Esophagus muscularis mucosa (tissue), 4 donors: ENCODE results near the gene NUCB1. TPM values are rescaled to one million over a fixed set of nuclear protein-coding genes. Genes with fewer than 3 reads are reported as not detected.

Experiments
- DNase-seq: peaks from one replicate; pipeline ENCODE4 v3.0.0-alpha.2; 2017; ENCODE audit errors: extremely low spot score
- H3K27ac ChIP-seq, 4 donors: fragments of 200-600 bp; sonication (generic); replicated peaks in 1 of 4; 1 replicate in 3 of 4; 2 replicates in 1 of 4; pipeline ENCODE4 v1.5.1; 2016 to 2019; ENCODE audit warnings: mild to moderate bottlenecking in 1 of 4
- H3K27me3 ChIP-seq, 4 donors: fragments of 200-600 bp; sonication (generic); one replicate each; pipeline versions ENCODE4 v1.5.1 to v1.6.0; 2016 to 2019
- H3K36me3 ChIP-seq, 4 donors: fragments of 200-600 bp; sonication (generic); one replicate each; pipeline ENCODE4 v1.5.1; 2016 to 2019
- H3K4me1 ChIP-seq, 4 donors: fragments of 200-600 bp; sonication (generic); one replicate each; pipeline ENCODE4 v1.5.1; 2016 to 2019
- H3K4me3 ChIP-seq, 4 donors: fragments of 200-600 bp; sonication (generic); 1 replicate in 2 of 4; 2 replicates in 2 of 4; pipeline ENCODE4 v1.5.1; 2016 to 2019; ENCODE audit warnings: mild to moderate bottlenecking in 4 of 4, moderate library complexity in 1 of 4
- H3K9me3 ChIP-seq, 4 donors: fragments of 200-600 bp; sonication (generic); 1 replicate in 3 of 4; 2 replicates in 1 of 4; pipeline ENCODE4 v1.5.1; 2016 to 2019
- EP300 ChIP-seq: sonication (generic); formaldehyde crosslinking; IDR thresholded peaks from one replicate; pipeline ENCODE4 v1.6.1; 2017; ENCODE audit warnings: antibody characterized with exemption
- POLR2A ChIP-seq: fragments of 450-650 bp; IDR thresholded peaks from one replicate; pipeline ENCODE4 v1.6.1; 2017; ENCODE audit warnings: antibody characterized with exemption, moderate library complexity, mild to moderate bottlenecking, low read depth
- POLR2AphosphoS5 ChIP-seq, 2 donors: sonication (generic); formaldehyde crosslinking; IDR thresholded peaks; one replicate each; pipeline ENCODE4 v1.6.1; 2017; ENCODE audit warnings: antibody characterized with exemption in 2 of 2
- WGBS: methylation state at CpG from one replicate; pipeline ENCODE4 v1.1.5; 2018; 5-methylcytosine and 5-hydroxymethylcytosine counted together
- intact Hi-C: fragments of 100-400 bp; cut with DNase I; formaldehyde crosslinking; loops from one replicate; pipeline ENCODE4 v1.15.1; 2023
- total RNA-seq, 4 donors: library from RNA; depleted of rRNA; stranded (reverse); fragments of >200 nt; gene quantifications; one replicate each; pipeline versions ENCODE4 v1.1.0 to v1.2.1, GENCODE V29; 2016
- TF ChIP-seq, protein P1 (sequence below), 3 experiments: fragments of 200-600 bp in 2 of 3; fragments of 450-650 bp in 1 of 3; sonication (generic) in 2 of 3; IDR thresholded peaks; one replicate each; pipeline ENCODE4 v1.5.1; 2017 to 2019; ENCODE audit warnings: antibody characterized with exemption in 3 of 3, mild to moderate bottlenecking in 2 of 3, moderate library complexity in 1 of 3

NUCB1 gene
- total RNA-seq, 4 donors from 2014 or later: 179 to 356 (median 284) TPM

DNA sequence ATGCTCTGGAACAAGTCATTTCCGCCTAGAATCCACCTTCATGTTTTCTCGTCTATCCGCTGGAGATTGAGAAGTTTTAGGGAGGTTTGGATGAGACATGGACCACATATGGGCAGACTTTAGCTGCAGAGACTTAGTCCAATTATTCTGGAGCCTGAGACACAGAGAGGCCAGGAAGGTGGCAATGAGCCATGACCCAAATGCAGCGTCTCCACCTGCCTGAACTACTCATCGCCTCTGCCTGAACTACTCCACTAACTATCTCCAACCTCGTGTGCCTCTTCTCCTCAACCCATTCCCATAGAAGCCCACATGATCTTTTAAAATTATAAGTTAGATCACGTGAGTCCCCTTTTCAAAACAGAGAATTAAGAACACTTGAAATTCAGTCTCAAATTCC lies 37.3 kb upstream of the NUCB1 start:
- Histone ChIP-seq H3K4me3 (no peak overlapping the region), H3K36me3 (peaks cover 0 to 35% (median 15%) of the 10 kb centered on the region in 4 donors), H3K27ac (no peak overlapping the region), H3K4me1 (peaks cover 11 to 23% (median 15%) of the 10 kb centered on the region in 4 donors), H3K27me3 (no peaks in the 10 kb centered on the region), H3K9me3 (no peaks in the 10 kb centered on the region)
- TF ChIP-seq EP300 (no peak), POLR2AphosphoS5 (IDR thresholded peaks at IDR 0.05) (no peak), POLR2A (no peak)
- TF ChIP-seq, protein P1, sequence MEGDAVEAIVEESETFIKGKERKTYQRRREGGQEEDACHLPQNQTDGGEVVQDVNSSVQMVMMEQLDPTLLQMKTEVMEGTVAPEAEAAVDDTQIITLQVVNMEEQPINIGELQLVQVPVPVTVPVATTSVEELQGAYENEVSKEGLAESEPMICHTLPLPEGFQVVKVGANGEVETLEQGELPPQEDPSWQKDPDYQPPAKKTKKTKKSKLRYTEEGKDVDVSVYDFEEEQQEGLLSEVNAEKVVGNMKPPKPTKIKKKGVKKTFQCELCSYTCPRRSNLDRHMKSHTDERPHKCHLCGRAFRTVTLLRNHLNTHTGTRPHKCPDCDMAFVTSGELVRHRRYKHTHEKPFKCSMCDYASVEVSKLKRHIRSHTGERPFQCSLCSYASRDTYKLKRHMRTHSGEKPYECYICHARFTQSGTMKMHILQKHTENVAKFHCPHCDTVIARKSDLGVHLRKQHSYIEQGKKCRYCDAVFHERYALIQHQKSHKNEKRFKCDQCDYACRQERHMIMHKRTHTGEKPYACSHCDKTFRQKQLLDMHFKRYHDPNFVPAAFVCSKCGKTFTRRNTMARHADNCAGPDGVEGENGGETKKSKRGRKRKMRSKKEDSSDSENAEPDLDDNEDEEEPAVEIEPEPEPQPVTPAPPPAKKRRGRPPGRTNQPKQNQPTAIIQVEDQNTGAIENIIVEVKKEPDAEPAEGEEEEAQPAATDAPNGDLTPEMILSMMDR (IDR thresholded peaks at IDR 0.05): no peak
- WGBS: 88% methylated on average over 7 of the region's 7 CpGs
- DNase-seq: no peak
- intact Hi-C loops: no loop called here

DNA sequence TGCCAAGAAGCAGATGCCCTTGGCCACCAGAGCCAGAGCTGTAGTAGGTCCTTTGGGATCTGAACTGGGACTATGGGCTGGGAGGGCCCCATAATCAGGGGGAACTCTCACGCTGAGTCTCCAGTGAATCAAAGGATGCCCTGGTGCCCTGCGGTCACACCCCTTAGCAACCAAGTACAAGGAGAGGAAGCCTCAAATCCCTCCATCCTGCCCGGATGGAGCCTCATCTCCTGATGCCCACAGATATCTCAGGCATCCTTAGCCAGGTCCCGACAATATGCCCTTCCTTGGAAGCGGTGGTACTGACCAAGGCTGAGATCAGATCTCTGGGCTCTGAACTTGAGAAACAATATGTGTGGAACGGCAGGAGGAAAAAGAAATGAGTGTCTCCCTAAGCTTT lies 33.4 kb upstream of the NUCB1 start:
- Histone ChIP-seq H3K27ac (peak overlapping the region in 3 of 4 donors; percentile 7 to 84 (median 82)), H3K36me3 (peaks cover 0 to 13% (median 5%) of the 10 kb centered on the region in 4 donors), H3K4me3 (peak overlapping the region in 3 of 4 donors; percentile 44 to 57 (median 48)), H3K27me3 (no peaks in the 10 kb centered on the region), H3K9me3 (no peaks in the 10 kb centered on the region), H3K4me1 (peaks cover 23 to 33% (median 28%) of the 10 kb centered on the region in 4 donors)
- no peak for DNase-seq
- TF ChIP-seq, protein P1 (IDR thresholded peaks at IDR 0.05): no peak
- TF ChIP-seq POLR2A: no peak
- no peak for TF ChIP-seq EP300
- no peak for TF ChIP-seq POLR2AphosphoS5 (IDR thresholded peaks at IDR 0.05)
- WGBS: 68% methylated on average over 5 of the region's 6 CpGs
- intact Hi-C loops: no loop called here

DNA sequence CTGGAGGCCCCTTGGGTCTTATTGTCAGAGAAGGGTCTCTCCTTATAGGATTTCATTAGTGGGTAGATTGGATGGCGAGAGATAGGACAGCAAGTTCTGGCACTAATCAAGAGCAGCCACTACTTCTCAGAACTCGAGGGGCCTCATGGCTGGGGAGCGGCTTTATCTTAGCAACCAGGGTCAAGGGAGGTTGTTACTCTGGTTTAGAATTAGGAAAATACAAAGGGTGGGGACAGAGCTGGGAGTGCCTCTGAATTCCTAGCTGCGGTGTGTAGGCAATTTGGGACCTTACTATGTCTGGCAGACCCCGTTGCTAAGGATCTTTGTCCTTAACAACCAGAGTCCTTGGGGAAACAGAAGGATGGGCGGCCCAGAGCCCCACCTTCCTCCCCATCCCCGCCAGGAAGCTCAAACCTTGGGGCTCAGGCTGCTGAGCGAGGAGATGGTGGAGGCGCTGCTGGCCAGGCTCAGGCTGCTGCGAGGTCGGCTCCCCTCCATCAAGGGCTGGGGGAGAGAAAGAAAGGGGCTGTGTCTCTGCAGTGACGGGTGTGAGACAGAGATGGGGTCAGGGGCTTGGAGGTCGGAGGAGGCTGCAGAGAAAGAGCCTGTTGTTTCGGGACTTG lies 32.9 kb upstream of the NUCB1 start:
- WGBS: 58% methylated on average over 14 of the region's 14 CpGs
- peak overlapping the region; percentile 44 to 57 (median 48) for H3K4me3 ChIP-seq
- H3K27ac ChIP-seq: peak overlapping the region; percentile 76 to 84 (median 81)
- TF ChIP-seq, protein P1 (IDR thresholded peaks at IDR 0.05): no peak
- TF ChIP-seq POLR2A (no peak), POLR2AphosphoS5 (IDR thresholded peaks at IDR 0.05) (no peak), EP300 (no peak)
- intact Hi-C loops: no loop called here
- peaks cover 23 to 37% (median 32%) of the 10 kb centered on the region in 4 donors for H3K4me1 ChIP-seq
- H3K9me3 ChIP-seq: no peaks in the 10 kb centered on the region
- no peak for DNase-seq
- H3K27me3 ChIP-seq: no peaks in the 10 kb centered on the region
- peaks cover 0 to 13% (median 4%) of the 10 kb centered on the region in 4 donors for H3K36me3 ChIP-seq

DNA sequence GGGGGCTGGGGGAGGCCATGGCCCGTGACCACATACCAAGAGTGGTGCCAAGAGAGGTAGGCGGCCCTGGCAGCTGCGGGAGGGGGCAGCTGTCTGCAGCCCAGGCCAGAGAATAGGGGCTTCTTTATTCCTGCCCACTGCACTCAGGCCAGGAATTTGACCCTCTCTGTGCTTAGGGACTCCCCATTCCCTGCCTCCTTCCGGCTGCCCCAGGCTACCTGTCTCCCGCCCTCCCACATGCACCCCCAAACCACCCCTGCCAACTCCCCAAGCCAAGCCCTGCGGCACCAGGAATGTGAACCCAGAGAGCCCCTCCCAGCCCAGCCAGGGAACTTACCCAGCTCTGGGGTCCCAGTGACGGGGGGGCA lies 32.4 kb upstream of the NUCB1 start:
- Histone ChIP-seq H3K27me3 (no peaks in the 10 kb centered on the region), H3K27ac (peak overlapping the region; percentile 76 to 84 (median 81)), H3K9me3 (no peaks in the 10 kb centered on the region), H3K4me3 (peak overlapping the region; percentile 44 to 57 (median 48)), H3K36me3 (peaks cover 0 to 13% (median 4%) of the 10 kb centered on the region in 4 donors), H3K4me1 (peaks cover 23 to 37% (median 32%) of the 10 kb centered on the region in 4 donors)
- WGBS: 40% methylated on average over 7 of the region's 7 CpGs
- intact Hi-C loops: no loop called here
- TF ChIP-seq POLR2A: no peak
- TF ChIP-seq EP300: no peak
- TF ChIP-seq POLR2AphosphoS5 (IDR thresholded peaks at IDR 0.05): no peak
- TF ChIP-seq, protein P1 (IDR thresholded peaks at IDR 0.05): no peak
- no peak for DNase-seq
